Measurements from ENCODE around the gene ZNF71. TPM values are rescaled to one million over a fixed set of nuclear protein-coding genes. Genes with fewer than 3 reads are reported as not detected.

ZNF71 gene
- total RNA-seq, 2 donors from 2014 or later: 6.9 to 9.8 TPM

GRCh38 chr19:56623006-56623405, 27.9 kb downstream of the ZNF71 start:
- Histone ChIP-seq H3K4me1 (no peaks in the 10 kb centered on the region), H3K9me3 (no peaks in the 10 kb centered on the region), H3K4me3 (no peak overlapping the region), H3K27me3 (no peaks in the 10 kb centered on the region), H3K36me3 (peaks cover 32% of the 10 kb centered on the region), H3K27ac (no peak overlapping the region)
- no peak for DNase-seq (ENCODE audit: low spot score)
- no peak for TF ChIP-seq CTCF (IDR thresholded peaks at IDR 0.05)

- Histone ChIP-seq H3K9me3 (peaks cover 0 to 16% of the 10 kb centered on the region in 2 donors), H3K27me3 (no peaks in the 10 kb centered on the region), H3K36me3 (peaks cover 30% of the 10 kb centered on the region), H3K4me1 (no peaks in the 10 kb centered on the region), H3K4me3 (no peak overlapping the region), H3K27ac (no peak overlapping the region)
- DNase-seq (ENCODE audit: low spot score): no peak
- TF ChIP-seq CTCF (IDR thresholded peaks at IDR 0.05): no peak
Observed at GRCh38 chr19:56625708-56626107, 30.6 kb downstream of the ZNF71 start.

GRCh38 chr19:56633021-56633420, 37.9 kb downstream of the ZNF71 start:
- no peaks in the 10 kb centered on the region for H3K36me3 ChIP-seq
- no peaks in the 10 kb centered on the region for H3K4me1 ChIP-seq
- H3K9me3 ChIP-seq: peaks cover 0 to 30% of the 10 kb centered on the region in 2 donors
- H3K27ac ChIP-seq: no peak overlapping the region
- H3K4me3 ChIP-seq: no peak overlapping the region
- no peaks in the 10 kb centered on the region for H3K27me3 ChIP-seq
- no peak for TF ChIP-seq CTCF (IDR thresholded peaks at IDR 0.05)
- DNase-seq (ENCODE audit: low spot score): no peak

GRCh38 chr19:56637976-56638555, 43.0 kb downstream of the ZNF71 start:
- Histone ChIP-seq H3K9me3 (peaks cover 0 to 13% of the 10 kb centered on the region in 2 donors), H3K4me1 (no peaks in the 10 kb centered on the region), H3K27ac (no peak overlapping the region), H3K27me3 (peaks cover 0 to 3% of the 10 kb centered on the region in 2 donors), H3K4me3 (no peak overlapping the region), H3K36me3 (no peaks in the 10 kb centered on the region)
- TF ChIP-seq CTCF (IDR thresholded peaks at IDR 0.05): no peak
- peak; percentile 59 for DNase-seq (ENCODE audit: low spot score)

GRCh38 chr19:56639217-56639616, 44.1 kb downstream of the ZNF71 start:
- no peaks in the 10 kb centered on the region for H3K36me3 ChIP-seq
- peaks cover 0 to 2% of the 10 kb centered on the region in 2 donors for H3K9me3 ChIP-seq
- DNase-seq (ENCODE audit: low spot score): no peak
- H3K4me3 ChIP-seq: no peak overlapping the region
- peaks cover 0 to 10% of the 10 kb centered on the region in 2 donors for H3K27me3 ChIP-seq
- no peak overlapping the region for H3K27ac ChIP-seq
- no peak for TF ChIP-seq CTCF (IDR thresholded peaks at IDR 0.05)
- no peaks in the 10 kb centered on the region for H3K4me1 ChIP-seq
